SK-N-SH treated with all-trans-retinoic acid at 6 μM for 48 hours (cell line): ENCODE results near the gene PAX5.

ENCODE experiments used
- ATAC-seq: fragments of 200-7000 bp; cut with Tn5 transposase; 3 replicates; pipeline ENCODE4 v1.9.1; 2020; ENCODE audit warnings: mild to moderate bottlenecking, moderate library complexity
- ARNTL ChIP-seq: fragments of 450-650 bp; formaldehyde crosslinking; IDR thresholded peaks from 2 replicates; pipeline ENCODE4 v1.5.0; 2020; ENCODE audit warnings: low read depth, mild to moderate bottlenecking, moderate library complexity, borderline replicate concordance
- BACH2 ChIP-seq: fragments of 250-450 bp; sonication (Bioruptor Pico); IDR thresholded peaks from 2 replicates; pipeline ENCODE4 v1.9.0; 2021; ENCODE audit warnings: mild to moderate bottlenecking, borderline replicate concordance
- CSDC2 ChIP-seq: fragments of 250-450 bp; sonication (Bioruptor Pico); IDR thresholded peaks from 2 replicates; pipeline ENCODE4 v1.5.0; 2020; ENCODE audit warnings: mild to moderate bottlenecking, moderate library complexity
- ESRRG ChIP-seq: fragments of 250-450 bp; sonication (Bioruptor Pico); IDR thresholded peaks from 2 replicates; pipeline ENCODE4 v1.6.1; 2021; ENCODE audit warnings: mild to moderate bottlenecking
- GLIS3 ChIP-seq: fragments of 250-450 bp; sonication (Bioruptor Pico); IDR thresholded peaks from 2 replicates; pipeline ENCODE4 v1.5.0; 2020; ENCODE audit warnings: mild to moderate bottlenecking, moderate library complexity
- ISL1 ChIP-seq: fragments of 250-450 bp; sonication (Bioruptor Pico); IDR thresholded peaks from 2 replicates; pipeline ENCODE4 v2.1.2; 2022; ENCODE audit warnings: mild to moderate bottlenecking, moderate library complexity
- OSR1 ChIP-seq: fragments of 250-450 bp; sonication (Bioruptor Pico); IDR thresholded peaks from 2 replicates; pipeline ENCODE4 v1.8.0; 2022; ENCODE audit warnings: moderate library complexity, mild to moderate bottlenecking, inconsistent platforms
- POU6F1 ChIP-seq: fragments of 250-450 bp; sonication (Bioruptor Pico); IDR thresholded peaks from 2 replicates; pipeline ENCODE4 v1.8.0; 2021; ENCODE audit warnings: low read depth, mild to moderate bottlenecking, moderate library complexity, borderline replicate concordance
- PPARA ChIP-seq: fragments of 250-450 bp; sonication (Bioruptor Pico); IDR thresholded peaks from 2 replicates; pipeline ENCODE4 v1.5.0; 2020; ENCODE audit warnings: mild to moderate bottlenecking, borderline replicate concordance
- RARB ChIP-seq: fragments of 250-450 bp; sonication (Bioruptor Pico); IDR thresholded peaks from 2 replicates; pipeline ENCODE4 v1.8.0; 2021; ENCODE audit warnings: mild to moderate bottlenecking, moderate library complexity
- SNAI2 ChIP-seq: fragments of 250-450 bp; sonication (Bioruptor Pico); IDR thresholded peaks from 2 replicates; pipeline ENCODE4 v1.5.0; 2020; ENCODE audit warnings: mild to moderate bottlenecking, moderate library complexity
- TCF4 ChIP-seq: fragments of 250-450 bp; sonication (Bioruptor Pico); IDR thresholded peaks from 2 replicates; pipeline ENCODE4 v1.8.0; 2021; ENCODE audit warnings: mild to moderate bottlenecking, moderate library complexity, borderline replicate concordance
- TSHZ2 ChIP-seq: fragments of 250-450 bp; sonication (Bioruptor Pico); IDR thresholded peaks from 2 replicates; pipeline ENCODE4 v1.5.0; 2020; ENCODE audit warnings: mild to moderate bottlenecking, moderate library complexity
- ZC3H10 ChIP-seq: fragments of 250-450 bp; sonication (Bioruptor Pico); IDR thresholded peaks from 2 replicates; pipeline ENCODE4 v1.5.1; 2021; ENCODE audit warnings: mild to moderate bottlenecking, moderate library complexity
- ZFP3 ChIP-seq: fragments of 250-450 bp; sonication (Bioruptor Pico); IDR thresholded peaks from 2 replicates; pipeline ENCODE4 v1.5.0; 2020; ENCODE audit warnings: mild to moderate bottlenecking, moderate library complexity
- ZFP30 ChIP-seq: fragments of 450-650 bp; formaldehyde crosslinking; IDR thresholded peaks from 2 replicates; pipeline ENCODE4 v1.5.0; 2022; ENCODE audit warnings: mild to moderate bottlenecking, moderate library complexity
- ZNF70 ChIP-seq: fragments of 450-650 bp; formaldehyde crosslinking; IDR thresholded peaks from 2 replicates; pipeline ENCODE4 v1.5.0; 2020; ENCODE audit warnings: mild to moderate bottlenecking, moderate library complexity
- ZNF8 ChIP-seq: fragments of 450-650 bp; formaldehyde crosslinking; IDR thresholded peaks from 2 replicates; pipeline ENCODE4 v1.5.0; 2020; ENCODE audit warnings: mild to moderate bottlenecking, moderate library complexity
- TF ChIP-seq, protein P1 (sequence below): fragments of 250-450 bp; sonication (Bioruptor Pico); IDR thresholded peaks from 2 replicates; pipeline ENCODE4 v1.5.1; 2021; ENCODE audit warnings: mild to moderate bottlenecking, moderate library complexity

The PAX5 gene

GRCh38 chr9:36962691-36963090, 71.4 kb downstream of the PAX5 start:
- TF ChIP-seq POU6F1: no peak
- TF ChIP-seq, protein P1, sequence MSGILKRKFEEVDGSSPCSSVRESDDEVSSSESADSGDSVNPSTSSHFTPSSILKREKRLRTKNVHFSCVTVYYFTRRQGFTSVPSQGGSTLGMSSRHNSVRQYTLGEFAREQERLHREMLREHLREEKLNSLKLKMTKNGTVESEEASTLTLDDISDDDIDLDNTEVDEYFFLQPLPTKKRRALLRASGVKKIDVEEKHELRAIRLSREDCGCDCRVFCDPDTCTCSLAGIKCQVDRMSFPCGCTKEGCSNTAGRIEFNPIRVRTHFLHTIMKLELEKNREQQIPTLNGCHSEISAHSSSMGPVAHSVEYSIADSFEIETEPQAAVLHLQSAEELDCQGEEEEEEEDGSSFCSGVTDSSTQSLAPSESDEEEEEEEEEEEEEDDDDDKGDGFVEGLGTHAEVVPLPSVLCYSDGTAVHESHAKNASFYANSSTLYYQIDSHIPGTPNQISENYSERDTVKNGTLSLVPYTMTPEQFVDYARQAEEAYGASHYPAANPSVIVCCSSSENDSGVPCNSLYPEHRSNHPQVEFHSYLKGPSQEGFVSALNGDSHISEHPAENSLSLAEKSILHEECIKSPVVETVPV (CRISPR knock-in tag): no peak
- no peak for TF ChIP-seq OSR1 (CRISPR knock-in tag)
- no peak for TF ChIP-seq SNAI2
- no peak for TF ChIP-seq ESRRG (CRISPR knock-in tag)
- TF ChIP-seq RARB (CRISPR knock-in tag): no peak
- TF ChIP-seq ZFP30 (CRISPR knock-in tag): no peak
- TF ChIP-seq CSDC2: no peak
- no peak for TF ChIP-seq TSHZ2 (CRISPR knock-in tag)
- TF ChIP-seq ZC3H10 (CRISPR knock-in tag): no peak
- no peak for TF ChIP-seq ARNTL (CRISPR knock-in tag)
- no peak for TF ChIP-seq BACH2
- no peak for TF ChIP-seq TCF4
- no peak for TF ChIP-seq ZNF70 (CRISPR knock-in tag)
- no peak for TF ChIP-seq ZNF8 (CRISPR knock-in tag)
- TF ChIP-seq GLIS3 (CRISPR knock-in tag): no peak
- no peak for ATAC-seq

GRCh38 chr9:36961561-36962325, 72.3 kb downstream of the PAX5 start:
- no peak for TF ChIP-seq ARNTL (CRISPR knock-in tag)
- no peak for TF ChIP-seq PPARA (CRISPR knock-in tag)
- no peak for TF ChIP-seq RARB (CRISPR knock-in tag)
- no peak for TF ChIP-seq ZFP3 (CRISPR knock-in tag)
- no peak for TF ChIP-seq TSHZ2 (CRISPR knock-in tag)
- TF ChIP-seq ISL1: no peak
- TF ChIP-seq ZFP30 (CRISPR knock-in tag): no peak
- TF ChIP-seq ZNF8 (CRISPR knock-in tag): no peak
- TF ChIP-seq ZNF70 (CRISPR knock-in tag): no peak
- TF ChIP-seq, protein P1 (CRISPR knock-in tag): no peak
- TF ChIP-seq TCF4: no peak
- TF ChIP-seq CSDC2: no peak
- no peak for TF ChIP-seq POU6F1
- TF ChIP-seq, all 23 proteins: peak for 0
- no peak for ATAC-seq
